Panc1 (cell line): ENCODE data around the gene FAM120C.

Experiments used
- POLR2AphosphoS5 ChIP-seq: IDR thresholded peaks from 2 replicates; pipeline ENCODE4 v1.6.1; 2012; ENCODE audit warnings: mild to moderate bottlenecking, low read depth, low read length, moderate library complexity
- SIN3A ChIP-seq: IDR thresholded peaks from 2 replicates; pipeline ENCODE4 v1.6.1; 2012; ENCODE audit warnings: low read depth, mild to moderate bottlenecking, low read length, moderate library complexity, borderline replicate concordance; ENCODE audit not compliant: insufficient read depth
- TF ChIP-seq, protein P1 (sequence below): fragments of 450-650 bp; IDR thresholded peaks from 2 replicates; pipeline ENCODE4 v1.5.1; 2017; ENCODE audit warnings: mild to moderate bottlenecking

DNA sequence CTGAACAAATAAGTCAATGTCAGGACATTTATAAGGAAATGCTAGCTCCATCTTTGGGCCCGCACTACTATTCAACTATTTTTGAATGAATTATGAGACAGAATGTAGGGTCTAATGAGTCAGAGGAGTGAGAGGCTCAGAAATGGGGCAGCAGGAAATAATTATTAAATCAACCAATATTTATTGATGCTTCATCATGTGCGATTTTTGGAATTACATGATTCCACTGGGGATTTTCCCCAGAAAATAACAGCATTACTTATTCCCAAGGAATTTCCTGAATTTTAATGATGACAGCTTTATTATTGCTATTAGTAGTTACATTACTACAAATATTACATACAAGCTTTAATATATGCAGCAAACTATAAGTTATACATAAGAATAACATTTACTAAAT lies 89.5 kb downstream of the FAM120C start:
- TF ChIP-seq, protein P1, sequence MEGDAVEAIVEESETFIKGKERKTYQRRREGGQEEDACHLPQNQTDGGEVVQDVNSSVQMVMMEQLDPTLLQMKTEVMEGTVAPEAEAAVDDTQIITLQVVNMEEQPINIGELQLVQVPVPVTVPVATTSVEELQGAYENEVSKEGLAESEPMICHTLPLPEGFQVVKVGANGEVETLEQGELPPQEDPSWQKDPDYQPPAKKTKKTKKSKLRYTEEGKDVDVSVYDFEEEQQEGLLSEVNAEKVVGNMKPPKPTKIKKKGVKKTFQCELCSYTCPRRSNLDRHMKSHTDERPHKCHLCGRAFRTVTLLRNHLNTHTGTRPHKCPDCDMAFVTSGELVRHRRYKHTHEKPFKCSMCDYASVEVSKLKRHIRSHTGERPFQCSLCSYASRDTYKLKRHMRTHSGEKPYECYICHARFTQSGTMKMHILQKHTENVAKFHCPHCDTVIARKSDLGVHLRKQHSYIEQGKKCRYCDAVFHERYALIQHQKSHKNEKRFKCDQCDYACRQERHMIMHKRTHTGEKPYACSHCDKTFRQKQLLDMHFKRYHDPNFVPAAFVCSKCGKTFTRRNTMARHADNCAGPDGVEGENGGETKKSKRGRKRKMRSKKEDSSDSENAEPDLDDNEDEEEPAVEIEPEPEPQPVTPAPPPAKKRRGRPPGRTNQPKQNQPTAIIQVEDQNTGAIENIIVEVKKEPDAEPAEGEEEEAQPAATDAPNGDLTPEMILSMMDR = no peak
- no peak for TF ChIP-seq POLR2AphosphoS5
- no peak for TF ChIP-seq SIN3A
